Large intestine (tissue), 3 donors: ENCODE data around the gene LSR. TPM values are rescaled to one million over a fixed set of nuclear protein-coding genes. Genes with fewer than 3 reads are reported as not detected.

Experiments used
- DNase-seq, 2 donors: peaks; one replicate each; pipeline versions ENCODE4 v3.0.0 to v3.0.0-alpha.2; 2013
- H3K27ac ChIP-seq: one replicate; pipeline ENCODE4 v1.5.1; 2013; ENCODE audit warnings: low read length
- H3K27me3 ChIP-seq: 2 replicates; pipeline ENCODE4 v1.6.1; 2013; ENCODE audit warnings: low read length; ENCODE audit not compliant: control insufficient read depth, insufficient read depth
- H3K36me3 ChIP-seq: 2 replicates; pipeline ENCODE4 v1.6.1; 2013; ENCODE audit warnings: low read length; ENCODE audit not compliant: control insufficient read depth, insufficient read depth
- H3K4me1 ChIP-seq: one replicate; pipeline ENCODE4 v1.6.1; 2013; ENCODE audit warnings: low read length; ENCODE audit not compliant: control insufficient read depth, insufficient read depth
- H3K4me3 ChIP-seq: one replicate; pipeline ENCODE4 v1.5.1; 2013; ENCODE audit warnings: low read length
- H3K9me3 ChIP-seq: one replicate; pipeline ENCODE4 v1.6.1; 2013; ENCODE audit warnings: mild to moderate bottlenecking, low read depth, low read length, moderate library complexity; ENCODE audit not compliant: control insufficient read depth
- WGBS: methylation state at CpG from one replicate; pipeline ENCODE4 v1.1.5; 2013; ENCODE audit warnings: low lambda C conversion rate; ENCODE audit not compliant: insufficient coverage; 5-methylcytosine and 5-hydroxymethylcytosine counted together
- polyA plus RNA-seq: library from polyadenylated mRNA; unstranded; fragments of 120-200 nt; gene quantifications from one replicate; pipeline ENCODE4 v1.2.1, GENCODE V29; 2013

The LSR gene
- polyA plus RNA-seq, 1 donor: 99.1 TPM

- H3K27ac ChIP-seq: no peak overlapping the region
- no peak overlapping the region for H3K4me3 ChIP-seq
- H3K36me3 ChIP-seq: no peaks in the 10 kb centered on the region
- H3K4me1 ChIP-seq: no peaks in the 10 kb centered on the region
- peaks cover 5% of the 10 kb centered on the region for H3K27me3 ChIP-seq
- DNase-seq: no peak
- no CpG with 5 or more reads among the region's 2 CpGs for WGBS
- H3K9me3 ChIP-seq: no peaks in the 10 kb centered on the region
Observed at GRCh38 chr19:35288331-35288730, 39.5 kb downstream of the LSR start.

GRCh38 chr19:35288906-35289305 is 40.1 kb downstream of the LSR start:
- no peak for DNase-seq
- H3K4me3 ChIP-seq: no peak overlapping the region
- 80% methylated on average over 1 of the region's 5 CpGs for WGBS
- no peaks in the 10 kb centered on the region for H3K36me3 ChIP-seq
- H3K27ac ChIP-seq: no peak overlapping the region
- no peaks in the 10 kb centered on the region for H3K4me1 ChIP-seq
- peaks cover 5% of the 10 kb centered on the region for H3K27me3 ChIP-seq
- H3K9me3 ChIP-seq: no peaks in the 10 kb centered on the region

GRCh38 chr19:35290381-35291127 is 41.8 kb downstream of the LSR start:
- DNase-seq: no peak
- peaks cover 5% of the 10 kb centered on the region for H3K27me3 ChIP-seq
- WGBS: no CpG with 5 or more reads among the region's 20 CpGs
- H3K36me3 ChIP-seq: no peaks in the 10 kb centered on the region
- H3K4me3 ChIP-seq: no peak overlapping the region
- no peaks in the 10 kb centered on the region for H3K9me3 ChIP-seq
- no peak overlapping the region for H3K27ac ChIP-seq
- no peaks in the 10 kb centered on the region for H3K4me1 ChIP-seq

GRCh38 chr19:35291259-35291658 is 42.5 kb downstream of the LSR start:
- Histone ChIP-seq H3K9me3 (no peaks in the 10 kb centered on the region), H3K4me3 (no peak overlapping the region), H3K27ac (no peak overlapping the region), H3K36me3 (no peaks in the 10 kb centered on the region), H3K4me1 (no peaks in the 10 kb centered on the region), H3K27me3 (peaks cover 5% of the 10 kb centered on the region)
- no CpG with 5 or more reads among the region's 6 CpGs for WGBS
- no peak for DNase-seq

- WGBS: no CpG with 5 or more reads among the region's 12 CpGs
- Histone ChIP-seq H3K4me3 (no peak within 1 kb of the TSS), H3K27me3 (peaks cover 5% of the 10 kb centered on the region)
Observed at GRCh38 chr19:35291916-35292315, 43.1 kb downstream of the LSR start, which contains the start of gene MAG. TSS of gene MAG (plus strand) at chr19:35292161. CDS start at chr19:35295409, 3,248 bp downstream.

GRCh38 chr19:35292421-35293362 is 43.9 kb downstream of the LSR start:
- Histone ChIP-seq H3K36me3 (no peaks in the 10 kb centered on the region), H3K27me3 (peaks cover 5% of the 10 kb centered on the region)
- no CpG with 5 or more reads among the region's 23 CpGs for WGBS

More at GRCh38 chr19:35291916-35292315, 43.1 kb downstream of the LSR start, which contains the start of gene MAG:
- H3K4me1 ChIP-seq: no peaks in the 10 kb centered on the region
- DNase-seq: no peak
- H3K36me3 ChIP-seq: no peaks in the 10 kb centered on the region
- no peaks in the 10 kb centered on the region for H3K9me3 ChIP-seq
- no peak within 1 kb of the TSS for H3K27ac ChIP-seq

GRCh38 chr19:35293363-35293739 is 44.5 kb downstream of the LSR start:
- no peak for DNase-seq
- no CpG with 5 or more reads among the region's 7 CpGs for WGBS
- peaks cover 6% of the 10 kb centered on the region for H3K9me3 ChIP-seq
- H3K4me3 ChIP-seq: no peak overlapping the region
- peaks cover 5% of the 10 kb centered on the region for H3K27me3 ChIP-seq
- H3K36me3 ChIP-seq: no peaks in the 10 kb centered on the region
- H3K27ac ChIP-seq: no peak overlapping the region
- no peaks in the 10 kb centered on the region for H3K4me1 ChIP-seq

More at GRCh38 chr19:35292421-35293362, 43.9 kb downstream of the LSR start:
- no peaks in the 10 kb centered on the region for H3K4me1 ChIP-seq
- no peak overlapping the region for H3K27ac ChIP-seq
- DNase-seq: no peak
- H3K4me3 ChIP-seq: no peak overlapping the region
- peaks cover 3% of the 10 kb centered on the region for H3K9me3 ChIP-seq

- Histone ChIP-seq H3K4me3 (no peak overlapping the region), H3K36me3 (no peaks in the 10 kb centered on the region), H3K9me3 (peaks cover 11% of the 10 kb centered on the region), H3K27me3 (peaks cover 5% of the 10 kb centered on the region), H3K4me1 (no peaks in the 10 kb centered on the region), H3K27ac (no peak overlapping the region)
- no CpG with 5 or more reads among the region's 17 CpGs for WGBS
- DNase-seq: no peak
Observed at GRCh38 chr19:35293808-35294207, 45.0 kb downstream of the LSR start.

GRCh38 chr19:35294328-35294727 is 45.5 kb downstream of the LSR start:
- DNase-seq: no peak
- Histone ChIP-seq H3K27me3 (peaks cover 5% of the 10 kb centered on the region), H3K36me3 (no peaks in the 10 kb centered on the region)

More at GRCh38 chr19:35294328-35294727, 45.5 kb downstream of the LSR start:
- Histone ChIP-seq H3K9me3 (peaks cover 12% of the 10 kb centered on the region), H3K4me1 (no peaks in the 10 kb centered on the region), H3K4me3 (no peak overlapping the region), H3K27ac (no peak overlapping the region)
- WGBS: no CpG with 5 or more reads among the region's 3 CpGs
